Endodermal cell (in vitro differentiated cells): ENCODE results near the gene BAD. TPM values are rescaled to one million over a fixed set of nuclear protein-coding genes. Genes with fewer than 3 reads are reported as not detected.

Experiments used
- DNase-seq: peaks from one replicate; pipeline ENCODE4 v3.0.0-alpha.2; 2017
- H3K27ac ChIP-seq: 2 replicates; pipeline ENCODE4 v1.5.1; 2013; ENCODE audit warnings: mild to moderate bottlenecking, low read depth, low read length, moderate library complexity
- H3K27me3 ChIP-seq: 2 replicates; pipeline ENCODE4 v1.6.1; 2013; ENCODE audit warnings: mild to moderate bottlenecking, low read length, moderate library complexity; ENCODE audit not compliant: insufficient read depth, control insufficient read depth, poor library complexity, severe bottlenecking
- H3K36me3 ChIP-seq: 2 replicates; pipeline ENCODE4 v1.7.0; 2013; ENCODE audit warnings: mild to moderate bottlenecking, low read length, moderate library complexity; ENCODE audit not compliant: control insufficient read depth, insufficient read depth
- H3K4me1 ChIP-seq: one replicate; pipeline ENCODE4 v1.7.0; 2013; ENCODE audit warnings: low read length; ENCODE audit not compliant: control insufficient read depth, insufficient read depth
- H3K4me3 ChIP-seq: 2 replicates; pipeline ENCODE4 v1.5.1; 2013; ENCODE audit warnings: mild to moderate bottlenecking, low read length, moderate library complexity
- H3K9ac ChIP-seq: 2 replicates; pipeline ENCODE4 v1.6.1; 2013; ENCODE audit warnings: mild to moderate bottlenecking, low read length, moderate library complexity; ENCODE audit not compliant: poor library complexity, severe bottlenecking; ENCODE audit errors: extremely low read depth
- H3K9me3 ChIP-seq: 2 replicates; pipeline ENCODE4 v1.6.1; 2013; ENCODE audit warnings: mild to moderate bottlenecking, low read length, moderate library complexity; ENCODE audit not compliant: control insufficient read depth
- H3K27ac Mint-ChIP-seq: 2 replicates; pipeline ENCODE4 v1.8.0; 2020; ENCODE audit warnings: mixed read lengths
- H3K27me3 Mint-ChIP-seq: 2 replicates; pipeline ENCODE4 v1.8.0; 2021; ENCODE audit warnings: mild to moderate bottlenecking, mixed read lengths; ENCODE audit not compliant: insufficient read depth
- H3K36me3 Mint-ChIP-seq: 2 replicates; pipeline ENCODE4 v1.8.0; 2020; ENCODE audit warnings: low read depth, mixed read lengths
- H3K4me1 Mint-ChIP-seq: 2 replicates; pipeline ENCODE4 v1.8.0; 2020; ENCODE audit warnings: mixed read lengths
- H3K4me3 Mint-ChIP-seq: 2 replicates; pipeline ENCODE4 v1.8.0; 2020; ENCODE audit warnings: mild to moderate bottlenecking, moderate library complexity, mixed read lengths
- H3K9me3 Mint-ChIP-seq: 2 replicates; pipeline ENCODE4 v1.8.0; 2020; ENCODE audit warnings: mild to moderate bottlenecking, mixed read lengths
- CTCF ChIP-seq: fragments of 200-600 bp; sonication (generic); conservative IDR thresholded peaks from 2 replicates; pipeline ENCODE4 v1.5.0; 2021; ENCODE audit warnings: antibody characterized with exemption, mild to moderate bottlenecking
- WGBS, 2 experiments: methylation state at CpG; one replicate each; pipeline versions ENCODE4 v1.1.5 to v1.1.7; 2013; ENCODE audit warnings: missing lambda C conversion rate in 2 of 2, mixed read lengths in 1 of 2; ENCODE audit not compliant: insufficient coverage in 1 of 2, insufficient read length in 1 of 2; 5-methylcytosine and 5-hydroxymethylcytosine counted together
- total RNA-seq, 2 donors: library from RNA; stranded (reverse); fragmentation: NEBNext Ultra II Directional in 1 of 2; extraction: Animal tissue kit (Norgen Biotek cat#: 25700) in 1 of 2; gene quantifications; 2 replicates in 1 of 2; 3 replicates in 1 of 2; pipeline ENCODE4 v1.2.1, GENCODE V29; 2021

Gene BAD
- total RNA-seq, 2 donors from 2014 or later: 42.3 to 48.2 TPM

DNA sequence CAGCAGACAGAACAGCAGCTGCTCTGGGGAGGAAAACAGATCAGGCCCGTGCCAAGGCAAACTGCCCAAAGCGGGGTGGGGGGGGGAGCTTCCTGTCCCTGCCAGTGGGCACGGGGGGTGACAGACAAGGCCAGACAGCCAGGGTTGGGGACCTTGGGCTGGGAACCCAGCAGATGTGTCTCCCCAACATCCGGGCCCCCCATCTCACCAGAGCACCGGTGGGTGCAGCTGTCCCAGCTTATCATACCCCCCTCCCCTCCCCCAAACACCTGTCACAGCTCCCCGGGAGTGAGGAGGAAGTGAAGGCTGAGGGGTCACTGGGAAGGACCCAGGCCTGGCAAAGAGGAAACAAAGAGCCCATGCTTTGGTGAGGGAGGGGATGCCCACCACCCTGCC lies 39.1 kb downstream of the BAD start:
- TF ChIP-seq CTCF: no peak
- Mint-ChIP-seq H3K27me3 (no peaks in the 10 kb centered on the region), H3K4me1 (peaks cover 27% of the 10 kb centered on the region), H3K9me3 (no peaks in the 10 kb centered on the region), H3K4me3 (peak overlapping the region; percentile 86), H3K36me3 (peaks cover 16% of the 10 kb centered on the region), H3K27ac (peak overlapping the region; percentile 88)
- no peaks in the 10 kb centered on the region for H3K9me3 ChIP-seq
- no peak for DNase-seq
- no peak overlapping the region for H3K27ac ChIP-seq
- peaks cover 20% of the 10 kb centered on the region for H3K36me3 ChIP-seq
- no peaks in the 10 kb centered on the region for H3K27me3 ChIP-seq
- peaks cover 15% of the 10 kb centered on the region for H3K4me1 ChIP-seq
- 35% methylated on average over 6 of the region's 6 CpGs; no CpG with 5 or more reads in 1 of the 2 experiments for WGBS, 2 experiments
- H3K4me3 ChIP-seq: peak overlapping the region; percentile 96
- H3K9ac ChIP-seq: peak overlapping the region; percentile 82

DNA sequence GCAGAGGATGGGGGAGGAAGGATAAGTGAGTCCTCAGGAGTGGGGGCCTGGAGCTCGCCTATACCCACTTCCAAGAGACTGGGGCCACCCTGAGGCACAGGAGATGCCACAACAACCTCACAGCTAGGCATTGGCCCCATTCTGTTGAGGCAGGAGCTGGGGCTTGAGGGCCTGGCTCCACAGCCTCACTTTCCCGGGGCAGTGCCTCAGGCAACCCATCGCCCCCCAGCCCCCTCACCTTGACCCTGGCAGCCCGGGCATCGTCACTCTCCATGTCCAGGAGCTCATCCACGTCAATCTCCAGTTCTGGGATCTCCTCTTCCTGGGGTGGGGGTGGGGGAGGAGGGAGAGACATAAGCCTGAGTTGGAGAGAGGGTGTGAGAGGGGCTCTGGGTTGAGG lies 39.5 kb downstream of the BAD start:
- no peak overlapping the region for H3K27ac ChIP-seq

GRCh38 chr11:64244107-64244506 lies 40.4 kb downstream of the BAD start:
- Histone ChIP-seq H3K9me3 (no peaks in the 10 kb centered on the region), H3K27ac (no peak overlapping the region), H3K36me3 (peaks cover 20% of the 10 kb centered on the region), H3K27me3 (no peaks in the 10 kb centered on the region), H3K9ac (no peak overlapping the region), H3K4me3 (no peak overlapping the region), H3K4me1 (peaks cover 11% of the 10 kb centered on the region)
- H3K9me3 Mint-ChIP-seq: no peaks in the 10 kb centered on the region
- peak overlapping the region; percentile 76 for H3K4me3 Mint-ChIP-seq
- H3K36me3 Mint-ChIP-seq: peaks cover 18% of the 10 kb centered on the region
- H3K27me3 Mint-ChIP-seq: no peaks in the 10 kb centered on the region
- TF ChIP-seq CTCF: no peak
- DNase-seq: no peak
- 67 to 78% methylated on average over 2 to 5 of the region's 5 CpGs for WGBS, 2 experiments
- peaks cover 22% of the 10 kb centered on the region for H3K4me1 Mint-ChIP-seq
- peak overlapping the region; percentile 48 for H3K27ac Mint-ChIP-seq

More for the DNA sequence above, 39.5 kb downstream of the BAD start:
- TF ChIP-seq CTCF: no peak
- Histone ChIP-seq H3K36me3 (peaks cover 20% of the 10 kb centered on the region), H3K9ac (peak overlapping the region; percentile 82), H3K4me1 (peaks cover 15% of the 10 kb centered on the region), H3K9me3 (no peaks in the 10 kb centered on the region), H3K4me3 (peak overlapping the region; percentile 96), H3K27me3 (no peaks in the 10 kb centered on the region)
- Mint-ChIP-seq H3K27me3 (no peaks in the 10 kb centered on the region), H3K4me1 (peaks cover 29% of the 10 kb centered on the region), H3K4me3 (peak overlapping the region; percentile 86), H3K27ac (no peak overlapping the region), H3K9me3 (no peaks in the 10 kb centered on the region), H3K36me3 (peaks cover 16% of the 10 kb centered on the region)
- WGBS, 2 experiments: 83% methylated on average over 6 of the region's 6 CpGs; no CpG with 5 or more reads in 1 of the 2 experiments
- DNase-seq: no peak
